Neural cell (in vitro differentiated cells): Measurements from ENCODE around the gene KRT74. TPM values are rescaled to one million over a fixed set of nuclear protein-coding genes. Genes with fewer than 3 reads are reported as not detected.

ENCODE experiments used
- H2AFZ ChIP-seq: fragments of 200-600, 300-800 bp; sonication (generic), shearing (Covaris generic); 2 replicates; pipeline ENCODE4 v1.6.0; 2014; ENCODE audit warnings: low read depth, mild to moderate bottlenecking, antibody characterized with exemption, low read length, moderate library complexity
- H3F3A ChIP-seq: fragments of 200-600 bp; shearing (Covaris generic); 2 replicates; pipeline ENCODE4 v1.6.1; 2016; ENCODE audit warnings: mild to moderate bottlenecking, moderate library complexity, mixed read lengths, antibody characterized with exemption, low read length; ENCODE audit not compliant: insufficient read depth, poor library complexity, severe bottlenecking
- H3K27ac ChIP-seq: fragments of 200-600, 300-800 bp; sonication (generic), shearing (Covaris generic); 2 replicates; pipeline ENCODE4 v1.5.1; 2014; ENCODE audit warnings: mild to moderate bottlenecking, low read length, moderate library complexity
- H3K27me3 ChIP-seq: fragments of 300-800, 200-600 bp; sonication (generic), shearing (Covaris generic); 2 replicates; pipeline ENCODE4 v1.6.0; 2014; ENCODE audit warnings: mild to moderate bottlenecking, low read depth, low read length, moderate library complexity; ENCODE audit not compliant: insufficient read depth
- H3K36me3 ChIP-seq: fragments of 300-800, 200-600 bp; sonication (generic), shearing (Covaris generic); 2 replicates; pipeline ENCODE4 v1.5.1; 2014; ENCODE audit warnings: mild to moderate bottlenecking, antibody characterized with exemption, low read length, moderate library complexity; ENCODE audit not compliant: insufficient read depth
- H3K4me2 ChIP-seq: fragments of 300-800, 200-600 bp; sonication (generic), shearing (Covaris generic); 2 replicates; pipeline ENCODE4 v1.6.0; 2014; ENCODE audit warnings: mild to moderate bottlenecking, low read length
- H3K4me3 ChIP-seq: fragments of 300-800, 200-600 bp; sonication (generic), shearing (Covaris generic); 2 replicates; pipeline ENCODE4 v1.5.1; 2014; ENCODE audit warnings: mild to moderate bottlenecking, low read length, moderate library complexity
- H3K79me2 ChIP-seq: fragments of 200-600 bp; shearing (Covaris generic); replicated peaks from 2 replicates; pipeline ENCODE4 v1.6.0; 2014; ENCODE audit warnings: mild to moderate bottlenecking, low read length, moderate library complexity; ENCODE audit not compliant: insufficient read depth
- H3K9ac ChIP-seq: fragments of 300-800, 200-600 bp; sonication (generic), shearing (Covaris generic); 2 replicates; pipeline ENCODE4 v1.6.1; 2016; ENCODE audit warnings: mild to moderate bottlenecking, low read length, mixed read lengths
- H3K9me2 ChIP-seq: fragments of 200-600 bp; shearing (Covaris generic); 2 replicates; pipeline ENCODE4 v1.6.1; 2016; ENCODE audit warnings: mild to moderate bottlenecking, low read length, mixed read lengths; ENCODE audit not compliant: insufficient read depth
- H3K9me3 ChIP-seq: fragments of 200-600, 300-800 bp; sonication (generic), shearing (Covaris generic); 2 replicates; pipeline ENCODE4 v1.6.1; 2016; ENCODE audit warnings: mild to moderate bottlenecking, mixed run types, low read length, moderate library complexity, mixed read lengths
- H4K20me1 ChIP-seq: fragments of 200-600 bp; shearing (Covaris generic); 2 replicates; pipeline ENCODE4 v1.6.1; 2016; ENCODE audit warnings: mild to moderate bottlenecking, mixed run types; ENCODE audit not compliant: insufficient read depth
- CTCF ChIP-seq: fragments of 450-650 bp; IDR thresholded peaks from 2 replicates; pipeline ENCODE4 v1.5.1; 2014; ENCODE audit warnings: antibody characterized with exemption, mild to moderate bottlenecking, moderate library complexity; ENCODE audit not compliant: poor library complexity, severe bottlenecking
- EP300 ChIP-seq: fragments of 450-650 bp; conservative IDR thresholded peaks from 2 replicates; pipeline ENCODE4 v1.6.1; 2014; ENCODE audit warnings: antibody characterized with exemption, mild to moderate bottlenecking, moderate library complexity; ENCODE audit not compliant: poor library complexity, severe bottlenecking
- EZH2 ChIP-seq: fragments of 200-600, 300-800 bp; shearing (Covaris generic), sonication (generic); IDR thresholded peaks from 2 replicates; pipeline ENCODE4 v1.6.1; 2014; ENCODE audit warnings: antibody characterized with exemption, low read length, borderline replicate concordance, mild to moderate bottlenecking; ENCODE audit not compliant: insufficient read depth, poor library complexity, severe bottlenecking
- MXI1 ChIP-seq: fragments of 450-650 bp; conservative IDR thresholded peaks from 2 replicates; pipeline ENCODE4 v1.6.1; 2014; ENCODE audit warnings: antibody characterized with exemption, mild to moderate bottlenecking; ENCODE audit not compliant: poor library complexity, severe bottlenecking
- POLR2AphosphoS5 ChIP-seq: IDR thresholded peaks from 2 replicates; pipeline ENCODE4 v1.6.1; 2012
- RAD21 ChIP-seq: fragments of 450-650 bp; conservative IDR thresholded peaks from 2 replicates; pipeline ENCODE4 v1.6.1; 2014; ENCODE audit warnings: antibody characterized with exemption, mild to moderate bottlenecking, moderate library complexity
- REST ChIP-seq: IDR thresholded peaks from 2 replicates; pipeline ENCODE4 v1.6.1; 2012; ENCODE audit warnings: borderline replicate concordance
- SMC3 ChIP-seq: fragments of 450-650 bp; conservative IDR thresholded peaks from 2 replicates; pipeline ENCODE4 v1.6.1; 2014; ENCODE audit warnings: antibody characterized with exemption, mild to moderate bottlenecking, moderate library complexity; ENCODE audit not compliant: poor library complexity
- TAF1 ChIP-seq: IDR thresholded peaks from 2 replicates; pipeline ENCODE4 v1.6.1; 2012; ENCODE audit warnings: low read depth
- polyA plus RNA-seq: library from polyadenylated mRNA; depleted of rRNA; stranded (reverse); fragments of >200 nt; gene quantifications from 2 replicates; pipeline ENCODE4 v1.2.3, GENCODE V29; 2014

Gene KRT74
- polyA plus RNA-seq, 1 donor from 2014 or later: not detected

GRCh38 chr12:52615208-52615868 is 41.7 kb upstream of the KRT74 start:
- H3K27me3 ChIP-seq: no peaks in the 10 kb centered on the region

More at GRCh38 chr12:52615208-52615868, 41.7 kb upstream of the KRT74 start:
- Histone ChIP-seq H3K27ac (no peak overlapping the region), H4K20me1 (no peaks in the 10 kb centered on the region), H3K79me2 (no peaks in the 10 kb centered on the region), H2AFZ (no peak overlapping the region), H3K9ac (no peak overlapping the region), H3K36me3 (no peaks in the 10 kb centered on the region), H3K4me3 (no peak overlapping the region), H3K4me2 (no peak overlapping the region), H3F3A (no peaks in the 10 kb centered on the region), H3K9me3 (no peaks in the 10 kb centered on the region), H3K9me2 (no peaks in the 10 kb centered on the region)
- TF ChIP-seq TAF1 (no peak), RAD21 (no peak), EP300 (no peak), SMC3 (no peak), MXI1 (no peak), REST (no peak), CTCF (no peak), POLR2AphosphoS5 (no peak), EZH2 (no peak)
